HepG2 (cell line): ENCODE results near the gene KAZN. TPM values are rescaled to one million over a fixed set of nuclear protein-coding genes. Genes with fewer than 3 reads are reported as not detected.
A peak's percentile ranks its signal among the peaks of the same experiment; 100 is the strongest.

Experiments
- ATF7-NPFF ChIP-seq: sonication (generic); formaldehyde crosslinking; IDR thresholded peaks from 2 replicates; pipeline ENCODE4 v1.8.1; 2023; ENCODE audit warnings: mild to moderate bottlenecking, low read depth, missing genetic modification reagents, moderate library complexity
- CCAR2 ChIP-seq: fragments of 200-400 bp; formaldehyde crosslinking; optimal IDR thresholded peaks from 2 replicates; pipeline ENCODE3; 2018; ENCODE audit warnings: low read depth, mild to moderate bottlenecking, low read length, moderate library complexity
- CENPX ChIP-seq: sonication (generic); formaldehyde crosslinking; IDR thresholded peaks from 2 replicates; pipeline ENCODE4 v1.9.0; 2021; ENCODE audit warnings: mild to moderate bottlenecking, missing genetic modification reagents, moderate library complexity
- ERF ChIP-seq: IDR thresholded peaks from 2 replicates; pipeline ENCODE4 v1.6.1; 2018; ENCODE audit warnings: missing biosample characterization, missing genetic modification reagents
- MED1 ChIP-seq: sonication (generic); formaldehyde crosslinking; IDR thresholded peaks from 2 replicates; pipeline ENCODE4 v1.4.0; 2020; ENCODE audit warnings: missing genetic modification reagents
- NFE2L2 ChIP-seq: fragments of 150-350 bp; IDR thresholded peaks from 2 replicates; pipeline ENCODE4 v1.6.1; 2014; ENCODE audit warnings: low read length
- NFKB2 ChIP-seq: sonication (generic); formaldehyde crosslinking; IDR thresholded peaks from 2 replicates; pipeline ENCODE4 v1.4.0; 2020; ENCODE audit warnings: missing genetic modification reagents, borderline replicate concordance
- REPIN1 ChIP-seq: sonication (generic); formaldehyde crosslinking; IDR thresholded peaks from 2 replicates; pipeline ENCODE4 v1.8.0; 2022; ENCODE audit warnings: missing genetic modification reagents, low read depth, mild to moderate bottlenecking, borderline replicate concordance
- SOX13 ChIP-seq, 3 experiments: fragments of 450-650 bp in 1 of 3; sonication (generic) in 1 of 3; formaldehyde crosslinking in 1 of 3; IDR thresholded peaks in 2 of 3; conservative IDR thresholded peaks in 1 of 3; 2 replicates each; pipeline versions ENCODE4 v1.5.0 to v1.6.1; 2016 to 2020; ENCODE audit warnings: antibody characterized with exemption in 1 of 3, mild to moderate bottlenecking in 1 of 3, missing compliant biosample characterization in 1 of 3, missing genetic modification reagents in 1 of 3, moderate library complexity in 1 of 3
- SRY ChIP-seq: sonication (generic); formaldehyde crosslinking; IDR thresholded peaks from 2 replicates; pipeline ENCODE4 v1.8.0; 2022; ENCODE audit warnings: mild to moderate bottlenecking, missing genetic modification reagents
- TARDBP ChIP-seq: sonication (generic); formaldehyde crosslinking; IDR thresholded peaks from 2 replicates; pipeline ENCODE4 v1.8.0; 2022; ENCODE audit warnings: mild to moderate bottlenecking, missing genetic modification reagents
- TSC22D2 ChIP-seq: sonication (generic); formaldehyde crosslinking; IDR thresholded peaks from 2 replicates; pipeline ENCODE4 v1.5.1; 2020; ENCODE audit warnings: missing genetic modification reagents, mild to moderate bottlenecking, borderline replicate concordance
- ZNF121 ChIP-seq: sonication (generic); formaldehyde crosslinking; IDR thresholded peaks from 2 replicates; pipeline ENCODE4 v1.5.0; 2020; ENCODE audit warnings: mild to moderate bottlenecking, missing genetic modification reagents
- ZNF180 ChIP-seq: sonication (generic); formaldehyde crosslinking; IDR thresholded peaks from 2 replicates; pipeline ENCODE4 v1.4.0; 2020; ENCODE audit warnings: low read depth, missing genetic modification reagents, borderline replicate concordance
- ZNF230 ChIP-seq: sonication (generic); formaldehyde crosslinking; IDR thresholded peaks from 2 replicates; pipeline ENCODE4 v1.4.0; 2020; ENCODE audit warnings: mild to moderate bottlenecking, missing genetic modification reagents
- ZNF30 ChIP-seq: sonication (generic); formaldehyde crosslinking; IDR thresholded peaks from 2 replicates; pipeline ENCODE4 v1.5.0; 2020; ENCODE audit warnings: mild to moderate bottlenecking, missing genetic modification reagents
- ZNF337 ChIP-seq: sonication (generic); formaldehyde crosslinking; IDR thresholded peaks from 2 replicates; pipeline ENCODE4 v1.5.1; 2020; ENCODE audit warnings: missing genetic modification reagents, low read depth, mild to moderate bottlenecking, borderline replicate concordance
- ZNF451 ChIP-seq: sonication (generic); formaldehyde crosslinking; IDR thresholded peaks from 2 replicates; pipeline ENCODE4 v1.5.0; 2020; ENCODE audit warnings: mild to moderate bottlenecking, missing genetic modification reagents
- ZNF510 ChIP-seq: sonication (generic); formaldehyde crosslinking; IDR thresholded peaks from 2 replicates; pipeline ENCODE4 v1.4.0; 2020; ENCODE audit warnings: low read depth, mild to moderate bottlenecking, missing genetic modification reagents
- ZNF570 ChIP-seq: sonication (generic); formaldehyde crosslinking; IDR thresholded peaks from 2 replicates; pipeline ENCODE4 v1.4.0; 2020; ENCODE audit warnings: mild to moderate bottlenecking, missing genetic modification reagents, borderline replicate concordance
- polyA plus RNA-seq, 8 experiments: library from polyadenylated mRNA; depleted of rRNA in 3 of 8; stranded (reverse) in 7 of 8; unstranded in 1 of 8; fragments of >200 nt; fragmentation: Illumina TruSeq in 4 of 8; extraction: Trizol in 4 of 8; gene quantifications; 2 replicates each; pipeline versions ENCODE4 v1.2.1 to v1.2.3, GENCODE V29; 2011 to 2016; ENCODE audit warnings: low read depth in 4 of 8, missing spikeins in 1 of 8, mixed read lengths in 1 of 8; ENCODE audit not compliant: insufficient read depth in 1 of 8
- total RNA-seq, 5 experiments: library from RNA; depleted of rRNA; stranded (reverse); fragments of >200 nt; fragmentation: Illumina TruSeq; extraction: Trizol; gene quantifications; 2 replicates each; pipeline ENCODE4 v1.2.3, GENCODE V29; 2016; ENCODE audit warnings: low read depth in 1 of 5
- TF ChIP-seq, protein P1 (sequence below): sonication (generic); formaldehyde crosslinking; IDR thresholded peaks from 2 replicates; pipeline ENCODE4 v1.8.0; 2022; ENCODE audit warnings: mild to moderate bottlenecking, missing genetic modification reagents, moderate library complexity
- TF ChIP-seq, protein P2 (sequence below): sonication (generic); formaldehyde crosslinking; IDR thresholded peaks from 2 replicates; pipeline ENCODE4 v1.4.0; 2020; ENCODE audit warnings: missing genetic modification reagents
- TF ChIP-seq, protein P3 (sequence below): sonication (generic); formaldehyde crosslinking; IDR thresholded peaks from 2 replicates; pipeline ENCODE4 v1.5.0; 2020; ENCODE audit warnings: missing genetic modification reagents
- TF ChIP-seq, protein P4 (sequence below): sonication (generic); formaldehyde crosslinking; IDR thresholded peaks from 2 replicates; pipeline ENCODE4 v1.5.0; 2020; ENCODE audit warnings: mild to moderate bottlenecking, missing genetic modification reagents

KAZN gene
- total and polyA plus RNA-seq, 2 of the 13 experiments (the other 11 are each of a cell fraction or from before 2014, with no cell fraction given), result 10.4 to 13.5 TPM

DNA sequence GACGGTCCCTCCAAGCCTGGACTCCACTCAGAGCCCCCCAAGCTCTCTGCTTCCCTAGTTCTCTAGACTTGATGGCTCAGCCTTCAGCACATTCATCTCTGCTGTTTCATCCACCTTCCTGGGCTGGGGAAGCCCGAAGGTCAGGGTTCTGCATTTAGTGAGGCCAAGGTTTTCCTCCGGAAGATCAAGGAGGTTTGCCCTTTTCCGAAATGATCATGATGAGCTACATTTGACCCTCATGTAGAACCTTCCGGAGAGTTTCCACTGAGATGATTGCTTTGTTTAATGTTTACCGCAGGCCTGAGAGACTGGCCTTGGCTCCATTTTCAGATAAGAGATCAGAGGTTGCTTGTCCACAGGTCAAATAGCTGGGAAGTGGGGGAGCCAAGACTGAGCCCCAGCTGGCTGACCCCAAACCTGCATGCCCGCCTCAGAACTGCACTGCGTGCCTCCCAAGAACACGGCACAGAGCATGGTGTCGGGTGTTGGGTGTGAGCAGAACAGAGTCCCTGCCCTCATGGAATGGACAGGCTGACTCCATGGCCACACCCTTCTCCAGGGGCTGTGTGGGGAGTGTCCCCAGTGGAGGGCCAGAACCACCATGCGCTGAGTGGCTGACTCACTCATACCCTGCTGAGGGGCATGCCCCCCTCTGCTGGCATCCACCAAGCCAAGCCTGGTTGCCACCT, 354.3 kb downstream of the KAZN start (continued):
- TF ChIP-seq, protein P1, sequence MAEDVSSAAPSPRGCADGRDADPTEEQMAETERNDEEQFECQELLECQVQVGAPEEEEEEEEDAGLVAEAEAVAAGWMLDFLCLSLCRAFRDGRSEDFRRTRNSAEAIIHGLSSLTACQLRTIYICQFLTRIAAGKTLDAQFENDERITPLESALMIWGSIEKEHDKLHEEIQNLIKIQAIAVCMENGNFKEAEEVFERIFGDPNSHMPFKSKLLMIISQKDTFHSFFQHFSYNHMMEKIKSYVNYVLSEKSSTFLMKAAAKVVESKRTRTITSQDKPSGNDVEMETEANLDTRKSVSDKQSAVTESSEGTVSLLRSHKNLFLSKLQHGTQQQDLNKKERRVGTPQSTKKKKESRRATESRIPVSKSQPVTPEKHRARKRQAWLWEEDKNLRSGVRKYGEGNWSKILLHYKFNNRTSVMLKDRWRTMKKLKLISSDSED, result 0 out of 2 replicates have a peak, but pooled peaks have one; percentile 72
- 0 out of 2 replicates have a peak, but pooled peaks have one; percentile 74 for TF ChIP-seq ZNF570 (CRISPR knock-in tag)
- 0 out of 2 replicates have a peak, but pooled peaks have one; percentile 60 for TF ChIP-seq ZNF451 (CRISPR knock-in tag)
- peak; percentile 84; the same call in 1 of the 2 replicates for TF ChIP-seq ZNF230 (CRISPR knock-in tag)
- TF ChIP-seq ZNF337 (CRISPR knock-in tag), result no peak
- TF ChIP-seq, protein P2, sequence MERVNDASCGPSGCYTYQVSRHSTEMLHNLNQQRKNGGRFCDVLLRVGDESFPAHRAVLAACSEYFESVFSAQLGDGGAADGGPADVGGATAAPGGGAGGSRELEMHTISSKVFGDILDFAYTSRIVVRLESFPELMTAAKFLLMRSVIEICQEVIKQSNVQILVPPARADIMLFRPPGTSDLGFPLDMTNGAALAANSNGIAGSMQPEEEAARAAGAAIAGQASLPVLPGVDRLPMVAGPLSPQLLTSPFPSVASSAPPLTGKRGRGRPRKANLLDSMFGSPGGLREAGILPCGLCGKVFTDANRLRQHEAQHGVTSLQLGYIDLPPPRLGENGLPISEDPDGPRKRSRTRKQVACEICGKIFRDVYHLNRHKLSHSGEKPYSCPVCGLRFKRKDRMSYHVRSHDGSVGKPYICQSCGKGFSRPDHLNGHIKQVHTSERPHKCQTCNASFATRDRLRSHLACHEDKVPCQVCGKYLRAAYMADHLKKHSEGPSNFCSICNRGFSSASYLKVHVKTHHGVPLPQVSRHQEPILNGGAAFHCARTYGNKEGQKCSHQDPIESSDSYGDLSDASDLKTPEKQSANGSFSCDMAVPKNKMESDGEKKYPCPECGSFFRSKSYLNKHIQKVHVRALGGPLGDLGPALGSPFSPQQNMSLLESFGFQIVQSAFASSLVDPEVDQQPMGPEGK (CRISPR knock-in tag), result peak; percentile 94
- TF ChIP-seq CENPX (CRISPR knock-in tag), result no peak
- TF ChIP-seq ATF7-NPFF (CRISPR knock-in tag), result no peak
- peak; percentile 82; the same call in 1 of the 2 replicates for TF ChIP-seq NFKB2 (CRISPR knock-in tag)
- TF ChIP-seq ERF (CRISPR knock-in tag), result peak; percentile 86
- TF ChIP-seq REPIN1 (CRISPR knock-in tag), result peak; percentile 85
- peak; percentile 88 for TF ChIP-seq TARDBP (CRISPR knock-in tag)
- TF ChIP-seq TSC22D2 (CRISPR knock-in tag), result peak; percentile 71; the same call in 1 of the 2 replicates
- TF ChIP-seq MED1 (CRISPR knock-in tag), result peak; percentile 99
- peak; percentile 78 for TF ChIP-seq SOX13 (IDR thresholded peaks at IDR 0.05)
- peak in 1 of 2 experiments; percentile 88; a peak in 2 of 4 replicates for TF ChIP-seq SOX13 (CRISPR knock-in tag; conservative IDR thresholded peaks at IDR 0.05 in 1 of 2, IDR thresholded peaks at IDR 0.05 in 1 of 2)
- TF ChIP-seq CCAR2, result no peak
- TF ChIP-seq ZNF30 (CRISPR knock-in tag), result no peak
- no peak for TF ChIP-seq NFE2L2
- no peak for TF ChIP-seq ZNF180 (CRISPR knock-in tag)
- TF ChIP-seq, protein P3, sequence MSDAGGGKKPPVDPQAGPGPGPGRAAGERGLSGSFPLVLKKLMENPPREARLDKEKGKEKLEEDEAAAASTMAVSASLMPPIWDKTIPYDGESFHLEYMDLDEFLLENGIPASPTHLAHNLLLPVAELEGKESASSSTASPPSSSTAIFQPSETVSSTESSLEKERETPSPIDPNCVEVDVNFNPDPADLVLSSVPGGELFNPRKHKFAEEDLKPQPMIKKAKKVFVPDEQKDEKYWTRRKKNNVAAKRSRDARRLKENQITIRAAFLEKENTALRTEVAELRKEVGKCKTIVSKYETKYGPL (CRISPR knock-in tag), result no peak; the same call in 1 of the 2 replicates
- no peak for TF ChIP-seq ZNF121
- TF ChIP-seq ZNF510 (CRISPR knock-in tag), result no peak
- TF ChIP-seq, protein P4, sequence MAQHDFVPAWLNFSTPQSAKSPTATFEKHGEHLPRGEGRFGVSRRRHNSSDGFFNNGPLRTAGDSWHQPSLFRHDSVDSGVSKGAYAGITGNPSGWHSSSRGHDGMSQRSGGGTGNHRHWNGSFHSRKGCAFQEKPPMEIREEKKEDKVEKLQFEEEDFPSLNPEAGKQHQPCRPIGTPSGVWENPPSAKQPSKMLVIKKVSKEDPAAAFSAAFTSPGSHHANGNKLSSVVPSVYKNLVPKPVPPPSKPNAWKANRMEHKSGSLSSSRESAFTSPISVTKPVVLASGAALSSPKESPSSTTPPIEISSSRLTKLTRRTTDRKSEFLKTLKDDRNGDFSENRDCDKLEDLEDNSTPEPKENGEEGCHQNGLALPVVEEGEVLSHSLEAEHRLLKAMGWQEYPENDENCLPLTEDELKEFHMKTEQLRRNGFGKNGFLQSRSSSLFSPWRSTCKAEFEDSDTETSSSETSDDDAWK (CRISPR knock-in tag), result no peak
- TF ChIP-seq SRY (CRISPR knock-in tag), result no peak; the same call in 1 of the 2 replicates
